Measurements from ENCODE around the gene GPLD1. TPM values are rescaled to one million over a fixed set of nuclear protein-coding genes. Genes with fewer than 3 reads are reported as not detected.

The GPLD1 gene
- total and polyA plus RNA-seq, 4 donors, result 15.5 to 62.0 (median 22.2) TPM

DNA sequence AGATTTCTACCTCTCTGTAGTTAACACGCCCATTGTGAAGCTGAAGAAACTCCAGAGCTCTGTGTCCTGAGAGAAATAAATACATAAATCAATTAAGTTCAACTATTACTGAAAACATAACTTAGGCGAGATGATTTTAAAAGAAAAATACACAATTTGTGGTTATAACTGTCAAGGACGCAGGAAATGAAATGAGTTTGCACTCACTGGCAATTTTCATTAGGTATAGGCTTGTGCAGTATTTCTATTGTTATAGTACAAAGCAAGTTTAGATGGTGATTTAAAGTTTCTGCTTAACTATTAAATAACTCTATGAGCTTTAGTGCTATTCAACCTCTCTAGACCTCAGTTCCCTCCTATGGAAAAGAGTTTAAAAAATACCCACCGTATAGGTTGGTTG lies 3.3 kb downstream of the GPLD1 start:
- no peak overlapping the region for H3K9ac ChIP-seq (ENCODE audit: low read depth in 1 of 2, low read length in 2 of 2)
- TF ChIP-seq, protein P1, sequence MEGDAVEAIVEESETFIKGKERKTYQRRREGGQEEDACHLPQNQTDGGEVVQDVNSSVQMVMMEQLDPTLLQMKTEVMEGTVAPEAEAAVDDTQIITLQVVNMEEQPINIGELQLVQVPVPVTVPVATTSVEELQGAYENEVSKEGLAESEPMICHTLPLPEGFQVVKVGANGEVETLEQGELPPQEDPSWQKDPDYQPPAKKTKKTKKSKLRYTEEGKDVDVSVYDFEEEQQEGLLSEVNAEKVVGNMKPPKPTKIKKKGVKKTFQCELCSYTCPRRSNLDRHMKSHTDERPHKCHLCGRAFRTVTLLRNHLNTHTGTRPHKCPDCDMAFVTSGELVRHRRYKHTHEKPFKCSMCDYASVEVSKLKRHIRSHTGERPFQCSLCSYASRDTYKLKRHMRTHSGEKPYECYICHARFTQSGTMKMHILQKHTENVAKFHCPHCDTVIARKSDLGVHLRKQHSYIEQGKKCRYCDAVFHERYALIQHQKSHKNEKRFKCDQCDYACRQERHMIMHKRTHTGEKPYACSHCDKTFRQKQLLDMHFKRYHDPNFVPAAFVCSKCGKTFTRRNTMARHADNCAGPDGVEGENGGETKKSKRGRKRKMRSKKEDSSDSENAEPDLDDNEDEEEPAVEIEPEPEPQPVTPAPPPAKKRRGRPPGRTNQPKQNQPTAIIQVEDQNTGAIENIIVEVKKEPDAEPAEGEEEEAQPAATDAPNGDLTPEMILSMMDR (IDR thresholded peaks at IDR 0.05; ENCODE audit: low read depth, low read length, missing input control), result no peak
- TF ChIP-seq SP1 (IDR thresholded peaks at IDR 0.05) (no peak), FOXA2 (IDR thresholded peaks at IDR 0.05) (no peak), JUND (IDR thresholded peaks at IDR 0.05) (no peak)
- TF ChIP-seq, protein P2, sequence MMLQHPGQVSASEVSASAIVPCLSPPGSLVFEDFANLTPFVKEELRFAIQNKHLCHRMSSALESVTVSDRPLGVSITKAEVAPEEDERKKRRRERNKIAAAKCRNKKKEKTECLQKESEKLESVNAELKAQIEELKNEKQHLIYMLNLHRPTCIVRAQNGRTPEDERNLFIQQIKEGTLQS (IDR thresholded peaks at IDR 0.05), result no peak
- TF ChIP-seq, protein P3, sequence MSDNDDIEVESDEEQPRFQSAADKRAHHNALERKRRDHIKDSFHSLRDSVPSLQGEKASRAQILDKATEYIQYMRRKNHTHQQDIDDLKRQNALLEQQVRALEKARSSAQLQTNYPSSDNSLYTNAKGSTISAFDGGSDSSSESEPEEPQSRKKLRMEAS (IDR thresholded peaks at IDR 0.05), result no peak
- TF ChIP-seq, protein P4, sequence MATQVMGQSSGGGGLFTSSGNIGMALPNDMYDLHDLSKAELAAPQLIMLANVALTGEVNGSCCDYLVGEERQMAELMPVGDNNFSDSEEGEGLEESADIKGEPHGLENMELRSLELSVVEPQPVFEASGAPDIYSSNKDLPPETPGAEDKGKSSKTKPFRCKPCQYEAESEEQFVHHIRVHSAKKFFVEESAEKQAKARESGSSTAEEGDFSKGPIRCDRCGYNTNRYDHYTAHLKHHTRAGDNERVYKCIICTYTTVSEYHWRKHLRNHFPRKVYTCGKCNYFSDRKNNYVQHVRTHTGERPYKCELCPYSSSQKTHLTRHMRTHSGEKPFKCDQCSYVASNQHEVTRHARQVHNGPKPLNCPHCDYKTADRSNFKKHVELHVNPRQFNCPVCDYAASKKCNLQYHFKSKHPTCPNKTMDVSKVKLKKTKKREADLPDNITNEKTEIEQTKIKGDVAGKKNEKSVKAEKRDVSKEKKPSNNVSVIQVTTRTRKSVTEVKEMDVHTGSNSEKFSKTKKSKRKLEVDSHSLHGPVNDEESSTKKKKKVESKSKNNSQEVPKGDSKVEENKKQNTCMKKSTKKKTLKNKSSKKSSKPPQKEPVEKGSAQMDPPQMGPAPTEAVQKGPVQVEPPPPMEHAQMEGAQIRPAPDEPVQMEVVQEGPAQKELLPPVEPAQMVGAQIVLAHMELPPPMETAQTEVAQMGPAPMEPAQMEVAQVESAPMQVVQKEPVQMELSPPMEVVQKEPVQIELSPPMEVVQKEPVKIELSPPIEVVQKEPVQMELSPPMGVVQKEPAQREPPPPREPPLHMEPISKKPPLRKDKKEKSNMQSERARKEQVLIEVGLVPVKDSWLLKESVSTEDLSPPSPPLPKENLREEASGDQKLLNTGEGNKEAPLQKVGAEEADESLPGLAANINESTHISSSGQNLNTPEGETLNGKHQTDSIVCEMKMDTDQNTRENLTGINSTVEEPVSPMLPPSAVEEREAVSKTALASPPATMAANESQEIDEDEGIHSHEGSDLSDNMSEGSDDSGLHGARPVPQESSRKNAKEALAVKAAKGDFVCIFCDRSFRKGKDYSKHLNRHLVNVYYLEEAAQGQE (IDR thresholded peaks at IDR 0.05), result no peak

DNA sequence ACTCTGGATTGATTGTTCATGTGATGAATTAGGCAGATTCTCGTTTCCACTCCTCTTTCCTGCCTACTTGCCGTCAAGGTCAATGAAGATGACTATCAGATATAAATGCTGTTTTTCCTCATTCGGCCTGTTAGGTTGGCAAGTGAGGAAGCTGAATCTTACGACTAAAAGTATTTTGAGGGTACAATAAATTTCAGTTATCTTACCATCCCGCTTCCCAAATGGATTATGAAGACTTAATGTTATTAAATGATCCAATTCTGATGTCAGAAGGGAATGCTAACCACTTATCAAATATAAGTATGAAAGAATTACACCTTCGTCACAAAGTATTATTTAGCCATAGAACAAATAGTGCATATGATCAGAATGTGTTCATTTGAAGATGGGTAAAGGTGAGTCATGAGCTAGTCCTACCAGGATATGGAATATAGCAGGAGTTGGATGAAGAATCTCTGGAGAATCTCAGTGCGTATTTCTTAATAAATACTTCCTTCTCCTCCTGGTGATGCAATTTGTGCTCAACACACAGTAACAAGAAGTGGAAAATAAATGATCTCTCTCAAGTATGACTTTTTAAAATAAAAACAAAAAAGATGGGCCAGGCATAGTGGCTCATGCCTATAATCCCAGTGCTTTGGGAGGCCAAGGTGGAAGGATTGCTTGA lies 4.6 kb downstream of the GPLD1 start:
- no peak for DNase-seq (ENCODE audit: low spot score)
- no peak overlapping the region for H3K27ac ChIP-seq (ENCODE audit: low read depth in 1 of 2, low read length in 2 of 2)
- H3K4me3 ChIP-seq (ENCODE audit: low read depth in 1 of 3, low read length in 3 of 3), result no peak overlapping the region
- whole genome bisulfite sequencing, result 91% methylated on average over 7 of the region's 7 CpGs
- H3K27me3 ChIP-seq (ENCODE audit: control insufficient read depth in 4 of 4, insufficient read depth in 4 of 4, low read length in 3 of 4), result no peaks in the 10 kb centered on the region
- H3K9me3 ChIP-seq (ENCODE audit: control insufficient read depth in 4 of 4, low read length in 3 of 4), result no peaks in the 10 kb centered on the region
- TF ChIP-seq, protein P5, sequence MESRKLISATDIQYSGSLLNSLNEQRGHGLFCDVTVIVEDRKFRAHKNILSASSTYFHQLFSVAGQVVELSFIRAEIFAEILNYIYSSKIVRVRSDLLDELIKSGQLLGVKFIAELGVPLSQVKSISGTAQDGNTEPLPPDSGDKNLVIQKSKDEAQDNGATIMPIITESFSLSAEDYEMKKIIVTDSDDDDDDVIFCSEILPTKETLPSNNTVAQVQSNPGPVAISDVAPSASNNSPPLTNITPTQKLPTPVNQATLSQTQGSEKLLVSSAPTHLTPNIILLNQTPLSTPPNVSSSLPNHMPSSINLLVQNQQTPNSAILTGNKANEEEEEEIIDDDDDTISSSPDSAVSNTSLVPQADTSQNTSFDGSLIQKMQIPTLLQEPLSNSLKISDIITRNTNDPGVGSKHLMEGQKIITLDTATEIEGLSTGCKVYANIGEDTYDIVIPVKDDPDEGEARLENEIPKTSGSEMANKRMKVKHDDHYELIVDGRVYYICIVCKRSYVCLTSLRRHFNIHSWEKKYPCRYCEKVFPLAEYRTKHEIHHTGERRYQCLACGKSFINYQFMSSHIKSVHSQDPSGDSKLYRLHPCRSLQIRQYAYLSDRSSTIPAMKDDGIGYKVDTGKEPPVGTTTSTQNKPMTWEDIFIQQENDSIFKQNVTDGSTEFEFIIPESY (IDR thresholded peaks at IDR 0.05), result no peak
- TF ChIP-seq, protein P2 (IDR thresholded peaks at IDR 0.05), result no peak
- TF ChIP-seq RAD21 (IDR thresholded peaks at IDR 0.05), result no peak
- no peak for TF ChIP-seq SP1 (IDR thresholded peaks at IDR 0.05)
- TF ChIP-seq HNF4A (conservative IDR thresholded peaks at IDR 0.05), result no peak
- peaks cover 1 to 7% (median 4%) of the 10 kb centered on the region in 4 donors for H3K36me3 ChIP-seq (ENCODE audit: control insufficient read depth in 4 of 4, insufficient read depth in 3 of 4, low read depth in 1 of 4, low read length in 3 of 4)
- no peak overlapping the region for H3K9ac ChIP-seq (ENCODE audit: low read depth in 1 of 2, low read length in 2 of 2)
- peaks cover 0 to 11% (median 3%) of the 10 kb centered on the region in 4 donors for H3K4me1 ChIP-seq (ENCODE audit: control insufficient read depth in 4 of 4, insufficient read depth in 4 of 4, low read length in 3 of 4)

More for the DNA sequence above, 3.3 kb downstream of the GPLD1 start:
- 85% methylated on average over 4 of the region's 4 CpGs for WGBS
- DNase-seq (ENCODE audit: low spot score), result no peak
- H3K36me3 ChIP-seq (ENCODE audit: control insufficient read depth in 4 of 4, insufficient read depth in 3 of 4, low read depth in 1 of 4, low read length in 3 of 4), result peaks cover 0 to 7% (median 2%) of the 10 kb centered on the region in 4 donors
- H3K27me3 ChIP-seq (ENCODE audit: control insufficient read depth in 4 of 4, insufficient read depth in 4 of 4, low read length in 3 of 4), result no peaks in the 10 kb centered on the region
- H3K4me1 ChIP-seq (ENCODE audit: control insufficient read depth in 4 of 4, insufficient read depth in 4 of 4, low read length in 3 of 4), result peaks cover 5 to 24% (median 16%) of the 10 kb centered on the region in 4 donors
- H3K4me3 ChIP-seq (ENCODE audit: low read depth in 1 of 3, low read length in 3 of 3), result no peak overlapping the region
- H3K9me3 ChIP-seq (ENCODE audit: control insufficient read depth in 4 of 4, low read length in 3 of 4), result no peaks in the 10 kb centered on the region
- no peak overlapping the region for H3K27ac ChIP-seq (ENCODE audit: low read depth in 1 of 2, low read length in 2 of 2)
